Vagina (tissue), 2 donors: Measurements from ENCODE around the gene MTUS2.

Experiments
- CTCF ChIP-seq, 3 experiments: fragments of 450-650 bp in 2 of 3; fragments of 200-600 bp in 1 of 3; sonication (generic) in 1 of 3; IDR thresholded peaks; one replicate each; pipeline ENCODE4 v1.5.1; 2017 to 2019; ENCODE audit warnings: antibody characterized with exemption in 3 of 3, mild to moderate bottlenecking in 2 of 3, moderate library complexity in 2 of 3
- POLR2A ChIP-seq, 2 donors: fragments of 450-650 bp; IDR thresholded peaks; one replicate each; pipeline ENCODE4 v1.6.1; 2017; ENCODE audit warnings: antibody characterized with exemption in 2 of 2, mild to moderate bottlenecking in 2 of 2, moderate library complexity in 2 of 2

GRCh38 chr13:29104461-29104860 is 284.3 kb downstream of the MTUS2 start:
- no peak for TF ChIP-seq CTCF (IDR thresholded peaks at IDR 0.05)
- no peak for TF ChIP-seq POLR2A (IDR thresholded peaks at IDR 0.05)
